HG02943 (cell line): Measurements from ENCODE around the gene NTRK1.

Experiments
- ATAC-seq: cut with Tn5 transposase; IDR thresholded peaks from one replicate; pipeline ENCODE4 v1.9.1; 2021; ENCODE audit warnings: mild to moderate bottlenecking, low read depth, moderate library complexity; ENCODE audit not compliant: unreplicated experiment

Gene NTRK1

DNA sequence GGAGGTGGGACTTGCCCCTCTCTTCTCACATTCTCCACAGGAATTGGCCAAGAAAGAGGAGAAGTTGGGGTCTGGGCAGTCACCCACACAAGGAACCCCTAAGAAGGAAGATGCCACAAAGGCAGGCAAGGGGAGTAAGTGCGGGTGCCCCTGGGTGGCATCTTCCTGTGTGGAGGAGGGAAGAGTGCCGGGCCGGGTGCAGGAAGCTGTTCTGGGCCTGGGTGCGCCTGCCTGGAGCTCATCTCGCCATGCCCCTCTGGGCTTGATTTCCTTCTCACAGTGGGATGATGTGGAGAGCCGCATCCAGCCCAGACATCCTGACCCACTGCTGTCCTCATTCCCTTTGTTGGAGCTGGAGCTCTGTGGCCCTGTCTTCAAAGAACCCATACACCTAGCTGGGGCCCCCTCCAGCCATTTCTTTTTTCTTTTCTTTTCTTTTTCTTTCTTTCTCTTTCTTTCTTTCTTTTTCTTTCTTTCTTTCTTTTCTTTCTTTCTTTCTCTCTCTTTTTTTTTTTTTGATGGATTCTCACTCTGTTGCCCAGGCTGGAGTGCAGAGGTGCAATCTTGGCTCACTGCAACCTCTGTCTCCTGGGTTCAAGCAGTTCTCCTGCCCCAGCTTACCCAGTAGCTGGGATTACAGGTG lies 69.1 kb downstream of the NTRK1 start:
- no peak for ATAC-seq

- ATAC-seq: no peak
Observed at GRCh38 chr1:156930483-156930882, 69.8 kb downstream of the NTRK1 start.
